CD4-positive, alpha-beta T cell (primary cell): ENCODE measurements around the gene MYOG. TPM values are rescaled to one million over a fixed set of nuclear protein-coding genes. Genes with fewer than 3 reads are reported as not detected.

Source experiments
- ATAC-seq: fragments of 200-7000 bp; cut with Tn5 transposase; one replicate; pipeline ENCODE4 v1.10.0; 2022; ENCODE audit warnings: mild to moderate bottlenecking; ENCODE audit not compliant: poor library complexity
- CTCF ChIA-PET: fragments of 350-600 bp; sonication (Branson Sonifier 250); formaldehyde crosslinking; loops from one replicate; lab custom pipeline; 2021; ENCODE audit warnings: antibody characterized with exemption, inconsistent platforms; lab: Charles Lee
- POLR2A ChIA-PET: fragments of 350-600 bp; sonication (Branson Sonifier 250); formaldehyde crosslinking; loops from one replicate; lab custom pipeline; 2021; ENCODE audit warnings: antibody characterized with exemption, inconsistent platforms; lab: Charles Lee
- DNase-seq, 14 experiments: peaks; one replicate each; pipeline ENCODE4 v3.0.0-alpha.2; 2013 to 2020; ENCODE audit warnings: mixed read lengths in 2 of 14
- H3K27ac ChIP-seq, 2 donors: one replicate each; pipeline versions ENCODE4 v1.5.1 to v1.7.0; 2013; ENCODE audit warnings: low read length in 2 of 2, low read depth in 1 of 2, mild to moderate bottlenecking in 1 of 2
- H3K27me3 ChIP-seq, 2 experiments: 1 replicate in 1 of 2; 2 replicates in 1 of 2; pipeline versions ENCODE4 v1.6.1 to v1.7.0; 2013; ENCODE audit warnings: low read length in 2 of 2, control low read depth in 1 of 2, mild to moderate bottlenecking in 1 of 2, moderate library complexity in 1 of 2; ENCODE audit not compliant: insufficient read depth in 2 of 2, control insufficient read depth in 1 of 2
- H3K36me3 ChIP-seq: one replicate; pipeline ENCODE4 v1.6.1; 2013; ENCODE audit warnings: low read length, control low read depth; ENCODE audit not compliant: insufficient read depth
- H3K4me1 ChIP-seq: one replicate; pipeline ENCODE4 v1.6.1; 2013; ENCODE audit warnings: low read length, control low read depth; ENCODE audit not compliant: insufficient read depth
- H3K4me3 ChIP-seq: one replicate; pipeline ENCODE4 v1.5.1; 2013; ENCODE audit warnings: mild to moderate bottlenecking, low read length, moderate library complexity
- H3K9me3 ChIP-seq, 2 experiments: 1 replicate in 1 of 2; 2 replicates in 1 of 2; pipeline versions ENCODE4 v1.6.1 to v1.7.0; 2013; ENCODE audit warnings: low read length in 2 of 2, mild to moderate bottlenecking in 2 of 2, control low read depth in 1 of 2, moderate library complexity in 1 of 2; ENCODE audit not compliant: control insufficient read depth in 1 of 2, insufficient read depth in 1 of 2
- H3K27ac Mint-ChIP-seq: one replicate; pipeline ENCODE4 v1.8.0; 2020; ENCODE audit warnings: mixed read lengths
- H3K27me3 Mint-ChIP-seq: one replicate; pipeline ENCODE4 v1.8.0; 2021; ENCODE audit warnings: mixed read lengths
- H3K36me3 Mint-ChIP-seq: one replicate; pipeline ENCODE4 v1.8.0; 2021; ENCODE audit warnings: low read depth, mixed read lengths
- H3K4me1 Mint-ChIP-seq: one replicate; pipeline ENCODE4 v1.8.0; 2021; ENCODE audit warnings: low read depth, mixed read lengths
- H3K4me3 Mint-ChIP-seq: one replicate; pipeline ENCODE4 v1.8.0; 2020; ENCODE audit warnings: mild to moderate bottlenecking, mixed read lengths
- H3K9me3 Mint-ChIP-seq: one replicate; pipeline ENCODE4 v1.8.0; 2020; ENCODE audit warnings: mixed read lengths
- CTCF ChIP-seq: fragments of 200-600 bp; IDR thresholded peaks from one replicate; pipeline ENCODE4 v1.8.0; 2022; ENCODE audit warnings: antibody characterized with exemption, mild to moderate bottlenecking
- intact Hi-C, 2 experiments: fragments of 100-400 bp; cut with DNase I in 1 of 2; cut with micrococcal nuclease in 1 of 2; formaldehyde crosslinking; loops; one replicate each; pipeline versions ENCODE4 v1.15.1 to v1.9.0; 2023 to 2025; cut with DNase I, micrococcal nuclease
- total RNA-seq, 174 experiments: library from RNA in 2 of 174; stranded (reverse) in 2 of 174; gene quantifications; one replicate each; pipeline ENCODE4 v1.2.3 and lab custom pipeline; 2021 to 2026

MYOG gene
- total RNA-seq, 2 experiments from 2014 or later = not detected

DNA sequence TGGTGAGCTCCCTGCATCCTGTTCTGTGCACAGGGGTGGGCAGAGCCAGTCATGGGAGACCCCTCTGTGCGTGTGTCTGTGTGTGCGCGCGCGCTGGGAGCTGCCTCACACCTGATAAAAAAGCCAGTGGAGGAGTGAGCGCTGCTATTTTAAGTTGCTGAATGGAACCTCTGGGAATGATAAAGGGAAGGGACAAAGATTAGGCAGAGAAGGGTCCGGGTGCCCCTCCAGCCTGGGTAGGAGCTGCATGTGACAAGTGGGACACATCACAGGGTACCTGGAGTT is 42.6 kb upstream of the MYOG start:
- H3K27ac Mint-ChIP-seq = no peak overlapping the region
- ATAC-seq (no peak), DNase-seq (peak in 1 of 14 experiments; percentile 19)
- no peak overlapping the region for H3K4me3 Mint-ChIP-seq
- peaks cover 7% of the 10 kb centered on the region for H3K4me1 Mint-ChIP-seq
- H3K36me3 ChIP-seq = no peaks in the 10 kb centered on the region
- peaks cover 14% of the 10 kb centered on the region for H3K4me1 ChIP-seq
- H3K27ac ChIP-seq = no peak overlapping the region
- H3K9me3 ChIP-seq = peaks cover 0 to 8% of the 10 kb centered on the region in 2 experiments
- peaks cover 72% of the 10 kb centered on the region for H3K27me3 Mint-ChIP-seq
- peaks cover 43 to 52% of the 10 kb centered on the region in 2 experiments for H3K27me3 ChIP-seq
- no peaks in the 10 kb centered on the region for H3K36me3 Mint-ChIP-seq
- ChIA-PET CTCF (no interaction called here), POLR2A (no interaction called here)
- TF ChIP-seq CTCF = no peak
- H3K4me3 ChIP-seq = no peak overlapping the region
- intact Hi-C loops = no loop called here
- H3K9me3 Mint-ChIP-seq = no peaks in the 10 kb centered on the region

GRCh38 chr1:203127666-203128430 is 42.0 kb upstream of the MYOG start, which contains the start of gene ADORA1:
ADORA1 (plus strand) TSS chr1:203127726; CDS start chr1:203128842, 1,116 bp downstream.
- CTCF ChIA-PET = no interaction called here
- H3K27ac Mint-ChIP-seq = no peak within 1 kb of the TSS
- no peaks in the 10 kb centered on the region for H3K9me3 Mint-ChIP-seq

GRCh38 chr1:203126866-203127665 is 41.3 kb upstream of the MYOG start:
- peaks cover 0 to 8% of the 10 kb centered on the region in 2 experiments for H3K9me3 ChIP-seq
- ATAC-seq (no peak), DNase-seq (peak in 1 of 14 experiments; percentile 27)
- H3K27ac ChIP-seq = no peak overlapping the region
- H3K4me1 ChIP-seq = peaks cover 14% of the 10 kb centered on the region
- no peaks in the 10 kb centered on the region for H3K36me3 Mint-ChIP-seq
- ChIA-PET POLR2A (no interaction called here), CTCF (no interaction called here)
- H3K9me3 Mint-ChIP-seq = no peaks in the 10 kb centered on the region
- peaks cover 79% of the 10 kb centered on the region for H3K27me3 Mint-ChIP-seq
- H3K36me3 ChIP-seq = no peaks in the 10 kb centered on the region
- peaks cover 43 to 59% of the 10 kb centered on the region in 2 experiments for H3K27me3 ChIP-seq
- peak overlapping the region; percentile 17 for H3K4me3 Mint-ChIP-seq
- no peak for TF ChIP-seq CTCF
- no peak overlapping the region for H3K27ac Mint-ChIP-seq
- intact Hi-C loops = no loop called here
- H3K4me1 Mint-ChIP-seq = peaks cover 7% of the 10 kb centered on the region
- H3K4me3 ChIP-seq = no peak overlapping the region

More at GRCh38 chr1:203127666-203128430, 42.0 kb upstream of the MYOG start, which contains the start of gene ADORA1:
- no peak within 1 kb of the TSS for H3K27ac ChIP-seq
- intact Hi-C loops = no loop called here
- H3K4me1 Mint-ChIP-seq = peaks cover 7% of the 10 kb centered on the region
- TF ChIP-seq CTCF = no peak
- no peaks in the 10 kb centered on the region for H3K36me3 ChIP-seq
- peak within 1 kb of the TSS; percentile 17 for H3K4me3 Mint-ChIP-seq
- H3K27me3 Mint-ChIP-seq = peaks cover 73% of the 10 kb centered on the region
- ATAC-seq (no peak), DNase-seq (peak in 1 of 14 experiments; percentile 7)
- H3K36me3 Mint-ChIP-seq = no peaks in the 10 kb centered on the region
- H3K4me3 ChIP-seq = peak within 1 kb of the TSS; percentile 16
- H3K4me1 ChIP-seq = peaks cover 14% of the 10 kb centered on the region
- POLR2A ChIA-PET = no interaction called here
- H3K9me3 ChIP-seq = peaks cover 0 to 8% of the 10 kb centered on the region in 2 experiments
- H3K27me3 ChIP-seq = peaks cover 43 to 57% of the 10 kb centered on the region in 2 experiments
